ENCODE measurements around the gene TBXAS1.

The TBXAS1 gene

DNA sequence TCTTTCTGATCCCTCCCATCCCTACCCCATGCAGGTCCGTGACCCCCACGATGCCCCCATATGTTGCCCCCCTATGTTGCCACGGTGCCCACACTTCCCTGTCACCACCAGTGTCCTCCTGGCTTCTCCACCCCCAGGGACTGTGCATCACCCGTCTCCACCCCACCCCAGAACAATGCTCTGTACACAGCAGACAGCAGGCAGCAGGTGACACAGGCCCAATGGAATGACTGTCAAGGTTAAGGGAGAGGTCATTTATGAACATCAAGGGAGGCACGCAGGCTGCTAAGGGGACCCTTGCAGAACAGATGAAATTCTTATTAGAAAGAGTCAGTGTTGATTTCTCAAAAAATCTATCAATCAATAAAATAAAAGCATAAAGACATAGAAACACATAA is 162.2 kb downstream of the TBXAS1 start:
- Histone ChIP-seq H3F3A (ENCODE audit: insufficient read depth) (no peaks in the 10 kb centered on the region), H2AFZ (ENCODE audit: low read depth, low read length, severe bottlenecking) (no peak overlapping the region), H3K27me3 (ENCODE audit: low read length) (no peaks in the 10 kb centered on the region; the same call in 1 of the 2 replicates), H3K9me2 (replicated peaks; ENCODE audit: insufficient read depth, low read length) (no peaks in the 10 kb centered on the region), H3K79me2 (ENCODE audit: insufficient read depth, low read length) (no peaks in the 10 kb centered on the region), H3K36me3 (ENCODE audit: low read length) (no peaks in the 10 kb centered on the region), H3K9me3 (ENCODE audit: insufficient read depth, low read length) (no peaks in the 10 kb centered on the region), H3K4me2 (ENCODE audit: low read depth, low read length, poor library complexity, severe bottlenecking) (no peak overlapping the region), H4K20me1 (ENCODE audit: low read depth, low read length) (no peaks in the 10 kb centered on the region), H3K27ac (ENCODE audit: low read depth, low read length) (no peak overlapping the region), H3K9ac (ENCODE audit: low read length) (no peak overlapping the region), H3K4me3 (ENCODE audit: insufficient read depth, low read length, poor library complexity, severe bottlenecking) (no peak overlapping the region)
- TF ChIP-seq EZH2phosphoT487 (conservative IDR thresholded peaks at IDR 0.05; ENCODE audit: low read length), result no peak
- TF ChIP-seq, protein P1, sequence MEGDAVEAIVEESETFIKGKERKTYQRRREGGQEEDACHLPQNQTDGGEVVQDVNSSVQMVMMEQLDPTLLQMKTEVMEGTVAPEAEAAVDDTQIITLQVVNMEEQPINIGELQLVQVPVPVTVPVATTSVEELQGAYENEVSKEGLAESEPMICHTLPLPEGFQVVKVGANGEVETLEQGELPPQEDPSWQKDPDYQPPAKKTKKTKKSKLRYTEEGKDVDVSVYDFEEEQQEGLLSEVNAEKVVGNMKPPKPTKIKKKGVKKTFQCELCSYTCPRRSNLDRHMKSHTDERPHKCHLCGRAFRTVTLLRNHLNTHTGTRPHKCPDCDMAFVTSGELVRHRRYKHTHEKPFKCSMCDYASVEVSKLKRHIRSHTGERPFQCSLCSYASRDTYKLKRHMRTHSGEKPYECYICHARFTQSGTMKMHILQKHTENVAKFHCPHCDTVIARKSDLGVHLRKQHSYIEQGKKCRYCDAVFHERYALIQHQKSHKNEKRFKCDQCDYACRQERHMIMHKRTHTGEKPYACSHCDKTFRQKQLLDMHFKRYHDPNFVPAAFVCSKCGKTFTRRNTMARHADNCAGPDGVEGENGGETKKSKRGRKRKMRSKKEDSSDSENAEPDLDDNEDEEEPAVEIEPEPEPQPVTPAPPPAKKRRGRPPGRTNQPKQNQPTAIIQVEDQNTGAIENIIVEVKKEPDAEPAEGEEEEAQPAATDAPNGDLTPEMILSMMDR (IDR thresholded peaks at IDR 0.05; ENCODE audit: insufficient read depth, low read length, poor library complexity, severe bottlenecking), result no peak

DNA sequence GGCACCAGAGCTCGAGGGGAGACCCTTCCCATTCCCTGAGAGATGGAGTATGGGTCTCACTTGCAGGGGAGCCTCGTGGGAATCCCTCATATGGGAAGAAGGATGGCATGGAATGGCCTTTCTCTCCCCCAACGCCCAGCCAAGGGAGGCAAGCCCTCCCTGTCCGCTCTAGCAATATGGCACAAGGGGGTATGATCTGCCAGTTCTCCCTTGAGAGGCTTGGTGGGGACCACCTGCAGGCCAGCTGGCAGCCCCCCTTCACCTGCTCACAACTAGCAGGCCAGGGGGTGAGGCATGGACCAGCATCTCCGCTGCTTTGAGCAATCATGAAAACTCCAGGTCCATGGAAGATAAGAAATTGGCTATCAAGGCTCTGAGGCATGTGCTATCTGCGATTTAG is 162.8 kb downstream of the TBXAS1 start:
- Histone ChIP-seq H3K27me3 (ENCODE audit: low read length) (no peaks in the 10 kb centered on the region; the same call in 1 of the 2 replicates), H3K36me3 (ENCODE audit: low read length) (no peaks in the 10 kb centered on the region), H3K79me2 (ENCODE audit: insufficient read depth, low read length) (no peaks in the 10 kb centered on the region), H3F3A (ENCODE audit: insufficient read depth) (no peaks in the 10 kb centered on the region), H4K20me1 (ENCODE audit: low read depth, low read length) (no peaks in the 10 kb centered on the region), H3K9me2 (replicated peaks; ENCODE audit: insufficient read depth, low read length) (no peaks in the 10 kb centered on the region), H3K4me3 (ENCODE audit: insufficient read depth, low read length, poor library complexity, severe bottlenecking) (no peak overlapping the region), H3K9me3 (ENCODE audit: insufficient read depth, low read length) (no peaks in the 10 kb centered on the region), H3K4me2 (ENCODE audit: low read depth, low read length, poor library complexity, severe bottlenecking) (no peak overlapping the region), H2AFZ (ENCODE audit: low read depth, low read length, severe bottlenecking) (no peak overlapping the region), H3K9ac (ENCODE audit: low read length) (no peak overlapping the region), H3K27ac (ENCODE audit: low read depth, low read length) (no peak overlapping the region)
- TF ChIP-seq, protein P1 (IDR thresholded peaks at IDR 0.05; ENCODE audit: insufficient read depth, low read length, poor library complexity, severe bottlenecking), result no peak
- no peak for TF ChIP-seq EZH2phosphoT487 (conservative IDR thresholded peaks at IDR 0.05; ENCODE audit: low read length)

DNA sequence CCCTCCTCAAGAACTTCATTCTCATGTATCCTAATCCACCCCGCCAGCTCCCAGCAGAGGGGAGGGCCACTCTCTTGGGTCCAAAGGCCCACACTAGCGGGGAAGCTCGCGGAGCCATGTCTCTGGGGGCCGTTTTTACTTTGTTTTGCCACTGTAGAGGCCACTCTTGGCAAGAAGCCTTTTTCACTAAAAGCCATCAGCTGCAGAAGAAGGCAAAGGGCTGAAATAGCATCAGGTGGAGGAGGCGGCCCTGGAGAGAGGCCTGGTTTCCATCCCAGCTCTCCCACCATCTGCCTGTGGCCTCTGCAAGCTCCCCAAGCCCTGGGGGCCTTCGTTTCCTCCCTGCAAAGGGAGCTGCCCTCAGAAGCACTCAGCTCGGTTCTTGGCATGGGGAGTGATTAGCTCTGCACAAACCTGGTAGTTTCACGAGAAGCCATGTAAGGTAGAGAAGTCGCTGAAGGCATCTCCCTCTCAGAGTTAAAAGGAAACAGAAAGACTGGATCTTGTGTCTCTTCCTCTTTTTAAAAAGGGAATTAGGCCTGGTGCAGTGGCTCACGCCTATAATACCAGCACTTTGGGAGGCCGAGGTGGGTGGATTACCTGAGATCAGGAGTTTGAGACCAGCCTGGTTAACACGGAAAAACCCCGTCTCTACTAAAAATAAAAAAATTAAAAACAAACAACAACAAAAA is 163.4 kb downstream of the TBXAS1 start:
- Histone ChIP-seq H3K79me2 (ENCODE audit: insufficient read depth, low read length) (no peaks in the 10 kb centered on the region), H3K27ac (ENCODE audit: low read depth, low read length) (no peak overlapping the region), H3K4me3 (ENCODE audit: insufficient read depth, low read length, poor library complexity, severe bottlenecking) (no peak overlapping the region), H3K4me2 (ENCODE audit: low read depth, low read length, poor library complexity, severe bottlenecking) (no peak overlapping the region), H3K9ac (ENCODE audit: low read length) (no peak overlapping the region), H4K20me1 (ENCODE audit: low read depth, low read length) (no peaks in the 10 kb centered on the region), H3K9me3 (ENCODE audit: insufficient read depth, low read length) (no peaks in the 10 kb centered on the region), H3K36me3 (ENCODE audit: low read length) (no peaks in the 10 kb centered on the region), H2AFZ (ENCODE audit: low read depth, low read length, severe bottlenecking) (no peak overlapping the region), H3K27me3 (ENCODE audit: low read length) (no peaks in the 10 kb centered on the region; the same call in 1 of the 2 replicates), H3K9me2 (replicated peaks; ENCODE audit: insufficient read depth, low read length) (no peaks in the 10 kb centered on the region), H3F3A (ENCODE audit: insufficient read depth) (no peaks in the 10 kb centered on the region)
- no peak for TF ChIP-seq EZH2phosphoT487 (conservative IDR thresholded peaks at IDR 0.05; ENCODE audit: low read length)
- TF ChIP-seq, protein P1 (IDR thresholded peaks at IDR 0.05; ENCODE audit: insufficient read depth, low read length, poor library complexity, severe bottlenecking), result no peak
